Uterus (tissue), 2 donors: Measurements from ENCODE around the gene BACH2.

Experiments
- POLR2A ChIP-seq, 2 donors: fragments of 450-650 bp; IDR thresholded peaks; one replicate each; pipeline ENCODE4 v1.6.1; 2016; ENCODE audit warnings: antibody characterized with exemption in 2 of 2, mild to moderate bottlenecking in 1 of 2, moderate library complexity in 1 of 2
- TF ChIP-seq, protein P1 (sequence below), 4 experiments: fragments of 200-600 bp in 2 of 4; fragments of 450-650 bp in 2 of 4; sonication (generic) in 2 of 4; IDR thresholded peaks; one replicate each; pipeline ENCODE4 v1.5.1; 2016 to 2019; ENCODE audit warnings: antibody characterized with exemption in 4 of 4, mild to moderate bottlenecking in 2 of 4, moderate library complexity in 1 of 4

DNA sequence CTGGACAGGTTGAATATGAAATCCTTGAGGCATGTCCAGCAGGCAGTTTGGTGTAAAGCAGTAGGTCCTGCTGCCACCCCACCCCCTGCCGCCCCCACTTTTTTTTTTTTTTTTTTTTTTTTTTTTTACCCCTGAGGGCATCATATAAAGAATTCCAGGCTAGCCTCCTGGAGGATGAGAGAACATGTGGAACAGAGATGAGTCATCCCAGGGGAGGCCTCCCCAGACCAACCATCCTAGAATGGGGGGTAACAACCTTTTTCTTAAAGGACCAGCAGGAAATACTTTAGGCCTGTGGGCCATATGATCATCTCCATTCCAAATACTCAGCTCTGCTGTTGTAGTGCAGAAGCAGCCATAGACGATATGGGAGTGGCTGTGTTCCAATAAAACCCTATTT, 231.5 kb downstream of the BACH2 start:
- TF ChIP-seq, protein P1, sequence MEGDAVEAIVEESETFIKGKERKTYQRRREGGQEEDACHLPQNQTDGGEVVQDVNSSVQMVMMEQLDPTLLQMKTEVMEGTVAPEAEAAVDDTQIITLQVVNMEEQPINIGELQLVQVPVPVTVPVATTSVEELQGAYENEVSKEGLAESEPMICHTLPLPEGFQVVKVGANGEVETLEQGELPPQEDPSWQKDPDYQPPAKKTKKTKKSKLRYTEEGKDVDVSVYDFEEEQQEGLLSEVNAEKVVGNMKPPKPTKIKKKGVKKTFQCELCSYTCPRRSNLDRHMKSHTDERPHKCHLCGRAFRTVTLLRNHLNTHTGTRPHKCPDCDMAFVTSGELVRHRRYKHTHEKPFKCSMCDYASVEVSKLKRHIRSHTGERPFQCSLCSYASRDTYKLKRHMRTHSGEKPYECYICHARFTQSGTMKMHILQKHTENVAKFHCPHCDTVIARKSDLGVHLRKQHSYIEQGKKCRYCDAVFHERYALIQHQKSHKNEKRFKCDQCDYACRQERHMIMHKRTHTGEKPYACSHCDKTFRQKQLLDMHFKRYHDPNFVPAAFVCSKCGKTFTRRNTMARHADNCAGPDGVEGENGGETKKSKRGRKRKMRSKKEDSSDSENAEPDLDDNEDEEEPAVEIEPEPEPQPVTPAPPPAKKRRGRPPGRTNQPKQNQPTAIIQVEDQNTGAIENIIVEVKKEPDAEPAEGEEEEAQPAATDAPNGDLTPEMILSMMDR (IDR thresholded peaks at IDR 0.05), result no peak
- no peak for TF ChIP-seq POLR2A (IDR thresholded peaks at IDR 0.05)
